Hepatocyte (in vitro differentiated cells): ENCODE measurements around the gene HTR1D. TPM values are rescaled to one million over a fixed set of nuclear protein-coding genes. Genes with fewer than 3 reads are reported as not detected.

Source experiments
- DNase-seq: peaks from one replicate; pipeline ENCODE4 v3.0.0-alpha.2; 2016; ENCODE audit warnings: low spot score
- H2AFZ ChIP-seq: fragments of 200-600 bp; sonication (generic); 2 replicates; pipeline ENCODE4 v1.6.0; 2016; ENCODE audit warnings: antibody characterized with exemption, mild to moderate bottlenecking
- H3K27ac ChIP-seq: fragments of 200-600 bp; sonication (generic); 2 replicates; pipeline ENCODE4 v1.5.1; 2016; ENCODE audit warnings: mild to moderate bottlenecking
- H3K27me3 ChIP-seq: fragments of 200-600 bp; sonication (generic); 2 replicates; pipeline ENCODE4 v1.6.1; 2016
- H3K36me3 ChIP-seq: fragments of 200-600 bp; sonication (generic); replicated peaks from 2 replicates; pipeline ENCODE4 v1.5.1; 2016; ENCODE audit warnings: low read depth; ENCODE audit not compliant: insufficient read depth
- H3K4me1 ChIP-seq: fragments of 200-600 bp; sonication (generic); 2 replicates; pipeline ENCODE4 v1.5.1; 2016; ENCODE audit warnings: mild to moderate bottlenecking, moderate library complexity; ENCODE audit not compliant: insufficient read depth
- H3K4me2 ChIP-seq: fragments of 200-600 bp; sonication (generic); 2 replicates; pipeline ENCODE4 v1.6.0; 2016
- H3K4me3 ChIP-seq: fragments of 200-600 bp; sonication (generic); 2 replicates; pipeline ENCODE4 v1.5.1; 2016; ENCODE audit warnings: mild to moderate bottlenecking
- H3K79me2 ChIP-seq: fragments of 200-600 bp; sonication (generic); 2 replicates; pipeline ENCODE4 v1.6.0; 2017; ENCODE audit warnings: mild to moderate bottlenecking
- H3K9me2 ChIP-seq: fragments of 200-600 bp; sonication (generic); replicated peaks from 2 replicates; pipeline ENCODE4 v1.6.0; 2017; ENCODE audit warnings: mild to moderate bottlenecking; ENCODE audit not compliant: insufficient read depth
- H3K9me3 ChIP-seq: fragments of 200-600 bp; sonication (generic); 2 replicates; pipeline ENCODE4 v1.5.1; 2016; ENCODE audit warnings: low read depth, mild to moderate bottlenecking
- H4K20me1 ChIP-seq: fragments of 200-600 bp; sonication (generic); 2 replicates; pipeline ENCODE4 v1.6.0; 2016; ENCODE audit warnings: mild to moderate bottlenecking; ENCODE audit not compliant: insufficient read depth, poor library complexity, severe bottlenecking
- EZH2 ChIP-seq: fragments of 200-600 bp; sonication (generic); IDR thresholded peaks from 2 replicates; pipeline ENCODE4 v1.6.1; 2016; ENCODE audit warnings: antibody characterized with exemption, mild to moderate bottlenecking, borderline replicate concordance
- EZH2phosphoT487 ChIP-seq: fragments of 200-600 bp; sonication (generic); IDR thresholded peaks from one replicate; pipeline ENCODE4 v1.6.1; 2018; ENCODE audit warnings: antibody characterized with exemption, mild to moderate bottlenecking, low read depth, moderate library complexity; ENCODE audit not compliant: unreplicated experiment, severe bottlenecking
- WGBS: methylation state at CpG from one replicate; pipeline ENCODE4 v1.1.6; 2016; ENCODE audit warnings: low lambda C conversion rate; ENCODE audit errors: missing lambda C conversion rate; 5-methylcytosine and 5-hydroxymethylcytosine counted together
- polyA plus RNA-seq: library from polyadenylated mRNA; unstranded; fragments of >200 nt; fragmentation: Nextera tagmentation; extraction: Ambion mirVana; gene quantifications from 2 replicates; pipeline ENCODE4 v1.2.1, GENCODE V29; 2016
- total RNA-seq: library from RNA; depleted of rRNA; stranded (reverse); fragments of >200 nt; gene quantifications from 2 replicates; pipeline ENCODE4 v1.2.3, GENCODE V29; 2014
- TF ChIP-seq, protein P1 (sequence below): fragments of 200-600 bp; sonication (generic); IDR thresholded peaks from 2 replicates; pipeline ENCODE4 v1.5.1; 2016; ENCODE audit warnings: antibody characterized with exemption, mild to moderate bottlenecking; ENCODE audit not compliant: poor library complexity

HTR1D gene
- total and polyA plus RNA-seq, 2 experiments from 2014 or later: 0.07 to 0.19 TPM

DNA sequence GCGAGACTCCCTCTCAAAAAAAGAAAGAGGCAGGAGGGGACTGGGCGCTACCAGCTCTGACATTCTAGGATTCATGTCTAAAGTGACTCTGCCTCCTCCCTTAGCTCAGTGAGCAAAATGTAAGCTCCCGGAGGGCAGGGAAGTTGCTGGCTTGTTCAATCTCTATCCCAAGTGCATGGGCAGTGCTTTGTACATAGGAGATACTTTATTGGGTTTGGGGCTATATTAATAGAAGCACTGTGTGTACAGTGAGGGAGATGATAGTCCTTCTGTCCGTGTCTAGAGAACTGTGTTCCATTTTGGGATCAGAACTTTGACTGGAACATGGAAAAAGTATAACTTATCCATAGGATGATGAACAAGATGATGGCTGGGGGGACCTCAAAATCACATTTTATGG, 31.9 kb downstream of the HTR1D start:
- no peak for DNase-seq
- Histone ChIP-seq H3K9me2 (no peaks in the 10 kb centered on the region), H4K20me1 (no peaks in the 10 kb centered on the region), H2AFZ (no peak overlapping the region), H3K27me3 (no peaks in the 10 kb centered on the region), H3K4me2 (no peak overlapping the region), H3K79me2 (no peaks in the 10 kb centered on the region), H3K27ac (no peak overlapping the region), H3K9me3 (no peaks in the 10 kb centered on the region), H3K4me3 (no peak overlapping the region), H3K4me1 (no peaks in the 10 kb centered on the region), H3K36me3 (no peaks in the 10 kb centered on the region)
- 71% methylated on average over 4 of the region's 4 CpGs for WGBS
- TF ChIP-seq, protein P1, sequence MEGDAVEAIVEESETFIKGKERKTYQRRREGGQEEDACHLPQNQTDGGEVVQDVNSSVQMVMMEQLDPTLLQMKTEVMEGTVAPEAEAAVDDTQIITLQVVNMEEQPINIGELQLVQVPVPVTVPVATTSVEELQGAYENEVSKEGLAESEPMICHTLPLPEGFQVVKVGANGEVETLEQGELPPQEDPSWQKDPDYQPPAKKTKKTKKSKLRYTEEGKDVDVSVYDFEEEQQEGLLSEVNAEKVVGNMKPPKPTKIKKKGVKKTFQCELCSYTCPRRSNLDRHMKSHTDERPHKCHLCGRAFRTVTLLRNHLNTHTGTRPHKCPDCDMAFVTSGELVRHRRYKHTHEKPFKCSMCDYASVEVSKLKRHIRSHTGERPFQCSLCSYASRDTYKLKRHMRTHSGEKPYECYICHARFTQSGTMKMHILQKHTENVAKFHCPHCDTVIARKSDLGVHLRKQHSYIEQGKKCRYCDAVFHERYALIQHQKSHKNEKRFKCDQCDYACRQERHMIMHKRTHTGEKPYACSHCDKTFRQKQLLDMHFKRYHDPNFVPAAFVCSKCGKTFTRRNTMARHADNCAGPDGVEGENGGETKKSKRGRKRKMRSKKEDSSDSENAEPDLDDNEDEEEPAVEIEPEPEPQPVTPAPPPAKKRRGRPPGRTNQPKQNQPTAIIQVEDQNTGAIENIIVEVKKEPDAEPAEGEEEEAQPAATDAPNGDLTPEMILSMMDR: no peak
- TF ChIP-seq EZH2phosphoT487 (no peak), EZH2 (no peak)

DNA sequence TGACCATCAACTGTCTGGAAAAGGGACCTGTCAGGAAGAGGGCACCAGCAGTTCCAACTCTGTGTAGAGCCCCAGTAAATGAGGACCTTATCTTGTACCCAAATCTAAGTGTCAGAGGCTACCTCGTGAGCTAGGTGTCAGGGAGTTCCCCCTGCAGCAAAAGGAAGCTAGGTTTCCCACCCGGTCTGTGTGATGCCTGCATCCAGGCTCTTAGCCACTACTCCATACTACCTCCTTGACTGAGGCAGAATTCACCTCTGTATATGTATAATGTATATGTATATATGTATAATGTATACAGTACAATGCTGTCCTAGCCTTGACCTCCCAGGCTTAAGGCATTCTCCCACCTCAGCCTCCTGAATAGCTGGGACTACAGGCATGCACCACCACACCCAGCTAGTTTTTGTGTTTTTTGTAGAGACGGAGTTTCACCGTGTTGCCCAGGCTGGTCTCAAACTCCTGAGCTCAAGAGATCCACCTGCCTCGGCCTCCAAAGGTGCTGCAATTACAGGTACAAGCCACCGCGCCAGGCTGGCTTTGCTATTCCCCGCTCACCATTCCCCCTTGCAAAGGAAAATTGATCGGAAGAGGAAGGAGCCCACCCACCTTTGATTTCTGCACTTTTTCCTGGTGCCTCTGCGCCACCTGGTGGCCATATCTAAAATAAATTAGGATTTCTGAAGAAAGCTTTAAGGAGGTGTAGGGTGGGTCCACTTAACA, 32.9 kb downstream of the HTR1D start:
- WGBS: 19% methylated on average over 10 of the region's 10 CpGs
- no peaks in the 10 kb centered on the region for H3K4me1 ChIP-seq
- H4K20me1 ChIP-seq: no peaks in the 10 kb centered on the region
- H2AFZ ChIP-seq: peak overlapping the region; percentile 55
- no peaks in the 10 kb centered on the region for H3K27me3 ChIP-seq
- no peaks in the 10 kb centered on the region for H3K9me3 ChIP-seq
- no peak overlapping the region for H3K4me3 ChIP-seq
- H3K79me2 ChIP-seq: no peaks in the 10 kb centered on the region
- no peaks in the 10 kb centered on the region for H3K36me3 ChIP-seq
- H3K27ac ChIP-seq: no peak overlapping the region
- no peaks in the 10 kb centered on the region for H3K9me2 ChIP-seq
- TF ChIP-seq EZH2 (no peak), EZH2phosphoT487 (no peak)
- TF ChIP-seq, protein P1: peak; percentile 94
- H3K4me2 ChIP-seq: peak overlapping the region; percentile 73
- peak; percentile 69 for DNase-seq

DNA sequence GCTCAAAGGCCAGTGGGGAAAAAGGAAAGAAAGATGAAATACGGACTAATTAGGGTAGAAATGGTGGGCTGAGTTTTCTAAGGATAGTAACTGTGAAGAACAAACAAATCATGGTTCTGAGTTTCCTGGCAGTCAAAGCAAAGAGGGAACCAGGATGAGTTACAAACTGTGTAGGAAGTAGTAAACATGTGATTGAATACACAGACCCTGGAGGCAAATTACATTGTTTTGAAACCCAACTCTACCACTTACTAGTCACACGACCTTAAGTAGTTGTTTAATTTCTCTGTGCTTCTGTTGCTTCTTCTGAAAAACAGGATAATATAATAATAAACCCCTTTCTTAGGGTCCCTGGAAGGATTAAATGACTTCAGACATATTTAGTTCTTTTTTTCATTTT, 37.4 kb downstream of the HTR1D start:
- Histone ChIP-seq H3K27me3 (no peaks in the 10 kb centered on the region), H3K4me2 (no peak overlapping the region), H3K4me3 (no peak overlapping the region), H4K20me1 (no peaks in the 10 kb centered on the region), H2AFZ (no peak overlapping the region), H3K4me1 (no peaks in the 10 kb centered on the region), H3K27ac (no peak overlapping the region), H3K36me3 (no peaks in the 10 kb centered on the region), H3K9me2 (no peaks in the 10 kb centered on the region), H3K79me2 (no peaks in the 10 kb centered on the region), H3K9me3 (no peaks in the 10 kb centered on the region)
- no peak for TF ChIP-seq EZH2
- TF ChIP-seq, protein P1: no peak
- TF ChIP-seq EZH2phosphoT487: no peak
- 72% methylated on average over 2 of the region's 2 CpGs for WGBS
- no peak for DNase-seq
